ENCODE data around the gene SSR3. TPM values are rescaled to one million over a fixed set of nuclear protein-coding genes. Genes with fewer than 3 reads are reported as not detected.

Gene SSR3
- total and polyA plus RNA-seq, 9 donors = 53.4 to 303 (median 160) TPM

DNA sequence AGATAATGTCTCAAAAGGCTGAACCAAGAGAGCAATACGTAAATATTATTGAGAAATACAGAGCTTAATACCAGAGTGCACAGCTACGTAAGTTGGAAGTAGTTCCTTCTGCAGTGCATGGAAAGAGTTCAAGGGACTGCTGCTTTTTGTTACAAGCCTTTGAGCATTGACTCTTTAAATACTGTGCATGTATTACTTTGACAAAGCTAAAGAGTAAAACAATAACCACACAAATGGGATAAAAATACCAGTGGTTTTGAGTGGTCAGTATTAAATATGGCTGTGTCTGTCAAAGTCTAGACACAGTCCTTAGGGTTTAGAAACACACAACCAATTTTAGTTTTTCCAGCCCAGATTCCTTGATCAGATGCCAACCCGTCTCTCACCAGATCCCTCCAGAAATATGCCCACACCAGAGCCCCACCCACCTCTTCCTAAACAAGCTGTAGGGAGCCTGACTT lies 62.1 kb downstream of the SSR3 start:
- TF ChIP-seq POLR2A (IDR thresholded peaks at IDR 0.05) (no peak), EP300 (IDR thresholded peaks at IDR 0.05) (no peak)
- TF ChIP-seq, protein P1, sequence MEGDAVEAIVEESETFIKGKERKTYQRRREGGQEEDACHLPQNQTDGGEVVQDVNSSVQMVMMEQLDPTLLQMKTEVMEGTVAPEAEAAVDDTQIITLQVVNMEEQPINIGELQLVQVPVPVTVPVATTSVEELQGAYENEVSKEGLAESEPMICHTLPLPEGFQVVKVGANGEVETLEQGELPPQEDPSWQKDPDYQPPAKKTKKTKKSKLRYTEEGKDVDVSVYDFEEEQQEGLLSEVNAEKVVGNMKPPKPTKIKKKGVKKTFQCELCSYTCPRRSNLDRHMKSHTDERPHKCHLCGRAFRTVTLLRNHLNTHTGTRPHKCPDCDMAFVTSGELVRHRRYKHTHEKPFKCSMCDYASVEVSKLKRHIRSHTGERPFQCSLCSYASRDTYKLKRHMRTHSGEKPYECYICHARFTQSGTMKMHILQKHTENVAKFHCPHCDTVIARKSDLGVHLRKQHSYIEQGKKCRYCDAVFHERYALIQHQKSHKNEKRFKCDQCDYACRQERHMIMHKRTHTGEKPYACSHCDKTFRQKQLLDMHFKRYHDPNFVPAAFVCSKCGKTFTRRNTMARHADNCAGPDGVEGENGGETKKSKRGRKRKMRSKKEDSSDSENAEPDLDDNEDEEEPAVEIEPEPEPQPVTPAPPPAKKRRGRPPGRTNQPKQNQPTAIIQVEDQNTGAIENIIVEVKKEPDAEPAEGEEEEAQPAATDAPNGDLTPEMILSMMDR (IDR thresholded peaks at IDR 0.05) = no peak
- no peak overlapping the region for H3K27ac ChIP-seq
- H3K4me3 ChIP-seq = no peak overlapping the region
- no peak for DNase-seq
- intact Hi-C loops (cut with DNase I) = no loop called here
- WGBS, 3 donors = 34 to 40% (median 39%) methylated on average over 3 of the region's 3 CpGs
- no peaks in the 10 kb centered on the region for H3K27me3 ChIP-seq
- H3K9me3 ChIP-seq = no peaks in the 10 kb centered on the region
- H3K4me1 ChIP-seq (ENCODE audit: insufficient read depth) = no peaks in the 10 kb centered on the region
- no peaks in the 10 kb centered on the region for H3K36me3 ChIP-seq

DNA sequence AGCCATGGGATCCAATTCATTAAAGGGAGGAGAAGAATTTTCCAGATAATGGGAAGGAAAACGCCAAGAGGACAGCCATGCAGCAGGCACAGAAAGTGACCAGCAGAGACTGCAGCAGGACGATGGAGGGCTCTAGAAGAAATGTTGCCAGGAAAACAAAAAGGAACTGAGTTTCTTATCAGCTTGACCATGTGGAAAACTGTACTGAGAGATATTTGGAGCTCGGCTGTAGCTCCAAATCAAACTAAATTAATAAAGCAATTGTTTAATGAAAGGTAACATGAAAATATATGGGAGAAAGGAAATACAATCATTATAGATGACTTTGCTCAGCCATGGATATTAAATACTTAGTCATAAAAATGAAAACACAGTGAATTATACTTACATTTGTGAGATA lies 63.7 kb downstream of the SSR3 start:
- TF ChIP-seq POLR2A (IDR thresholded peaks at IDR 0.05) (no peak), EP300 (IDR thresholded peaks at IDR 0.05) (no peak)
- TF ChIP-seq, protein P1 (IDR thresholded peaks at IDR 0.05) = no peak
- Histone ChIP-seq H3K4me3 (no peak overlapping the region), H3K27ac (no peak overlapping the region), H3K27me3 (no peaks in the 10 kb centered on the region), H3K9me3 (no peaks in the 10 kb centered on the region), H3K36me3 (no peaks in the 10 kb centered on the region), H3K4me1 (ENCODE audit: insufficient read depth) (no peaks in the 10 kb centered on the region)
- intact Hi-C loops (cut with DNase I) = no loop called here
- WGBS, 3 donors = 43 to 66% (median 48%) methylated on average over 3 of the region's 3 CpGs
- DNase-seq = no peak

Other genes with a start within 250 kb of the SSR3 start
- 100 to 1,000 TPM in 2 of 7 donors, 10 to 100 TPM in 5; 26.3 to 109 (median 48.7) TPM for gene TIPARP, start 119.5 kb upstream of the SSR3 start, total RNA-seq
- 10 to 100 TPM; 11.3 to 21.4 TPM for gene TIPARP, start 119.5 kb upstream of the SSR3 start, polyA plus RNA-seq

All from ovary (tissue), 9 donors.